K562 (cell line): ENCODE measurements around the gene ABCB4. TPM values are rescaled to one million over a fixed set of nuclear protein-coding genes. Genes with fewer than 3 reads are reported as not detected.

Experiments used
- ATAC-seq: fragments of 200-7000 bp; cut with Tn5 transposase; 3 replicates; pipeline ENCODE4 v1.9.1; 2020; ENCODE audit warnings: moderate library complexity
- BruUV-seq: library from RNA; stranded (reverse); fragments of 400-500 nt; replicated peaks from 2 replicates; lab custom pipeline; 2021; lab: Mats Ljungman, UMichigan
- CTCF ChIA-PET: fragments of 300-600 bp; formaldehyde crosslinking; extraction: SDS; loops from one replicate; lab custom pipeline; 2021; ENCODE audit warnings: low intra/inter-chr PET ratio; lab: Yijun Ruan, JAX
- POLR2A ChIA-PET: fragments of 300-600, 350-650 bp; sonication (Branson Sonifier 250); formaldehyde crosslinking; extraction: SDS; loops from one replicate; lab custom pipeline; 2021; ENCODE audit warnings: antibody characterized with exemption, inconsistent platforms; lab: Yijun Ruan, JAX
- DNase-seq, 4 experiments: peaks; one replicate each; pipeline versions ENCODE4 v3.0.0 to v3.0.0-alpha.2; 2011 to 2018; ENCODE audit warnings: low spot score in 3 of 4, mixed read lengths in 3 of 4; ENCODE audit errors: extremely low read depth in 1 of 4
- FAIRE-seq: peaks from 2 replicates; lab custom pipeline; 2011; peaks lifted over from hg19 to GRCh38; lab: Jason Lieb, UNC
- H2AFZ ChIP-seq: 2 replicates; pipeline ENCODE4 v1.6.0; 2011; ENCODE audit warnings: low read depth, low read length, control low read depth, inconsistent platforms
- H3K27ac ChIP-seq: fragments of 200-600 bp; 3 replicates; pipeline ENCODE4 v1.8.0; 2011; ENCODE audit warnings: low read depth, mild to moderate bottlenecking, control low read depth, inconsistent platforms, low read length, moderate library complexity, mixed read lengths; ENCODE audit errors: extremely low read depth
- H3K27me3 ChIP-seq, 2 experiments: fragments of 300-600 bp in 1 of 2; 2 replicates in 1 of 2; 3 replicates in 1 of 2; pipeline versions ENCODE4 v1.6.0 to v1.8.0; 2011; ENCODE audit warnings: inconsistent platforms in 2 of 2, low read length in 2 of 2, mild to moderate bottlenecking in 1 of 2, mixed read lengths in 1 of 2, moderate library complexity in 1 of 2; ENCODE audit not compliant: control insufficient read depth in 2 of 2, insufficient read depth in 2 of 2
- H3K36me3 ChIP-seq: fragments of 300-600 bp; 3 replicates; pipeline ENCODE4 v1.8.0; 2011; ENCODE audit warnings: mild to moderate bottlenecking, low read length, inconsistent platforms; ENCODE audit not compliant: control insufficient read depth, insufficient read depth
- H3K4me1 ChIP-seq, 2 experiments: fragments of 200-600 bp in 1 of 2; replicated peaks in 1 of 2; 2 replicates in 1 of 2; 3 replicates in 1 of 2; pipeline versions ENCODE4 v1.5.1 to v1.8.0; 2011; ENCODE audit warnings: inconsistent platforms in 2 of 2, low read length in 2 of 2, mild to moderate bottlenecking in 1 of 2, mixed read lengths in 1 of 2, moderate library complexity in 1 of 2; ENCODE audit not compliant: control insufficient read depth in 2 of 2, insufficient read depth in 2 of 2
- H3K4me2 ChIP-seq: 2 replicates; pipeline ENCODE4 v1.6.1; 2011; ENCODE audit warnings: low read length, control low read depth, inconsistent platforms, mixed read lengths; ENCODE audit not compliant: insufficient read depth
- H3K4me3 ChIP-seq: fragments of 200-600 bp; sonication (generic), shearing (Covaris generic); 2 replicates; pipeline ENCODE4 v1.5.1; 2016; ENCODE audit warnings: control low read depth, inconsistent platforms
- H3K79me2 ChIP-seq: fragments of 200-600 bp; 3 replicates; pipeline ENCODE4 v1.8.0; 2011; ENCODE audit warnings: low read length, inconsistent platforms; ENCODE audit not compliant: control insufficient read depth, insufficient read depth
- H3K9ac ChIP-seq, 2 experiments: 2 replicates each; pipeline versions ENCODE4 v1.6.0 to v1.6.1; 2011; ENCODE audit warnings: low read depth in 2 of 2, low read length in 2 of 2, control low read depth in 1 of 2, inconsistent platforms in 1 of 2, mild to moderate bottlenecking in 1 of 2, mixed read lengths in 1 of 2; ENCODE audit not compliant: insufficient read depth in 1 of 2
- H3K9me1 ChIP-seq: one replicate; pipeline ENCODE4 v1.6.0; 2011; ENCODE audit warnings: inconsistent platforms, mild to moderate bottlenecking, low read length, moderate library complexity; ENCODE audit not compliant: control insufficient read depth, insufficient read depth
- H3K9me3 ChIP-seq: replicated peaks from 2 replicates; pipeline ENCODE4 v1.5.1; 2011; ENCODE audit warnings: low read depth, low read length, inconsistent platforms; ENCODE audit not compliant: control insufficient read depth, insufficient read depth
- H4K20me1 ChIP-seq: replicated peaks from 2 replicates; pipeline ENCODE4 v1.6.1; 2011; ENCODE audit warnings: low read length, inconsistent platforms, mixed read lengths; ENCODE audit not compliant: control insufficient read depth, insufficient read depth
- ADNP ChIP-seq: fragments of 200-800 bp; sonication (Bioruptor generic); IDR thresholded peaks from 2 replicates; pipeline ENCODE4 v1.6.1; 2016; ENCODE audit warnings: missing genetic modification characterization, missing compliant biosample characterization
- CEBPB ChIP-seq: fragments of 450-650 bp; IDR thresholded peaks from 2 replicates; pipeline ENCODE4 v1.6.1; 2016; ENCODE audit warnings: missing genetic modification characterization, missing compliant biosample characterization
- ELF2 ChIP-seq: fragments of 250-450 bp; sonication (Bioruptor Pico); IDR thresholded peaks from 2 replicates; pipeline ENCODE4 v1.5.0; 2021; ENCODE audit warnings: mild to moderate bottlenecking
- HDGF ChIP-seq: fragments of 450-650 bp; IDR thresholded peaks from 2 replicates; pipeline ENCODE4 v1.6.1; 2016
- KDM1A ChIP-seq, 2 experiments: fragments of 450-650 bp; IDR thresholded peaks; 2 replicates each; pipeline ENCODE4 v1.6.1; 2016; ENCODE audit warnings: mild to moderate bottlenecking in 2 of 2
- KLF1 ChIP-seq: fragments of 450-650 bp; IDR thresholded peaks from 2 replicates; pipeline ENCODE4 v1.6.1; 2016; ENCODE audit warnings: missing genetic modification characterization, missing compliant biosample characterization
- MAFK ChIP-seq: IDR thresholded peaks from 2 replicates; pipeline ENCODE4 v1.6.1; 2011; ENCODE audit warnings: low read length, improper control_type of control experiment
- MTA2 ChIP-seq: fragments of 450-650 bp; IDR thresholded peaks from 2 replicates; pipeline ENCODE4 v1.6.1; 2016; ENCODE audit warnings: low read depth
- RBM17 ChIP-seq: fragments of 200-400 bp; formaldehyde crosslinking; IDR thresholded peaks from 2 replicates; pipeline ENCODE4 v1.6.1; 2017; ENCODE audit warnings: low read depth, mild to moderate bottlenecking, low read length, borderline replicate concordance
- ZFP30 ChIP-seq: fragments of 250-450 bp; sonication (Bioruptor Pico); IDR thresholded peaks from 2 replicates; pipeline ENCODE4 v1.8.0; 2022; ENCODE audit warnings: moderate library complexity, mild to moderate bottlenecking, inconsistent platforms, borderline replicate concordance
- ZFPM2 ChIP-seq: fragments of 250-450 bp; sonication (Bioruptor Pico); IDR thresholded peaks from 2 replicates; pipeline ENCODE4 v1.5.1; 2022; ENCODE audit warnings: mild to moderate bottlenecking
- ZNF146 ChIP-seq: IDR thresholded peaks from one replicate; pipeline ENCODE4 v1.6.1; 2018; ENCODE audit warnings: missing compliant biosample characterization; ENCODE audit not compliant: unreplicated experiment
- ZNF263 ChIP-seq: sonication (generic); formaldehyde crosslinking; IDR thresholded peaks from 2 replicates; pipeline ENCODE4 v1.8.0; 2022; ENCODE audit warnings: mild to moderate bottlenecking, missing genetic modification reagents, borderline replicate concordance
- ZNF830 ChIP-seq: fragments of 250-450 bp; sonication (Bioruptor Pico); IDR thresholded peaks from 2 replicates; pipeline ENCODE4 v1.5.0; 2021; ENCODE audit warnings: mild to moderate bottlenecking
- WGBS: fragments of 100-300 bp; shearing (Covaris generic); methylation state at CpG from one replicate; pipeline ENCODE4 v1.1.6; 2016; ENCODE audit warnings: low coverage, mixed read lengths; ENCODE audit not compliant: insufficient coverage; ENCODE audit errors: missing lambda C conversion rate; 5-methylcytosine and 5-hydroxymethylcytosine counted together
- in situ Hi-C: fragments of 300-500 bp; cut with MboI; formaldehyde crosslinking; loops from 4 replicates; pipeline ENCODE4 v1.15.0; 2018; ENCODE audit warnings: inconsistent platforms, mixed read lengths
- intact Hi-C: fragments of 100-400 bp; cut with micrococcal nuclease; formaldehyde crosslinking; loops from 2 replicates; pipeline ENCODE4 v1.14.2; 2022
- polyA plus RNA-seq, 8 experiments: library from polyadenylated mRNA; depleted of rRNA in 4 of 8; stranded (reverse) in 5 of 8; unstranded in 3 of 8; fragments of >200 nt; fragmentation: Nextera tagmentation in 2 of 8; fragmentation: Illumina TruSeq in 1 of 8; extraction: Ambion mirVana in 2 of 8; extraction: Trizol in 1 of 8; gene quantifications; 2 replicates each; pipeline versions ENCODE4 v1.2.1 to v1.2.3, GENCODE V29; 2011 to 2014; ENCODE audit warnings: inconsistent platforms in 1 of 8, missing spikeins in 1 of 8
- total RNA-seq, 7 experiments: library from RNA; depleted of rRNA in 6 of 7; stranded (reverse); fragments of >200 nt in 6 of 7; fragmentation: Illumina TruSeq in 2 of 7; extraction: Trizol in 2 of 7; gene quantifications; 2 replicates each; pipeline versions ENCODE4 v1.2.1 to v1.2.3, GENCODE V29; 2011 to 2021; ENCODE audit warnings: low replicate concordance in 1 of 7
- TF ChIP-seq, protein P1 (sequence below): sonication (generic); formaldehyde crosslinking; IDR thresholded peaks from 2 replicates; pipeline ENCODE4 v1.8.0; 2022; ENCODE audit warnings: mild to moderate bottlenecking, missing genetic modification reagents
- TF ChIP-seq, protein P2 (sequence below), 2 experiments: fragments of 450-650 bp in 1 of 2; sonication (generic) in 1 of 2; formaldehyde crosslinking in 1 of 2; IDR thresholded peaks in 1 of 2; conservative IDR thresholded peaks in 1 of 2; 2 replicates each; pipeline versions ENCODE4 v1.6.1 to v1.8.1; 2016 to 2023; ENCODE audit warnings: mild to moderate bottlenecking in 2 of 2, moderate library complexity in 2 of 2, inconsistent platforms in 1 of 2, missing genetic modification reagents in 1 of 2
- TF ChIP-seq, protein P3 (sequence below), 2 experiments: IDR thresholded peaks; 2 replicates each; pipeline ENCODE4 v1.6.1; 2012; ENCODE audit warnings: improper control_type of control experiment in 2 of 2, low read depth in 2 of 2, low read length in 2 of 2, borderline replicate concordance in 1 of 2

Gene ABCB4
- total and polyA plus RNA-seq, 9 of the 15 experiments (the other 6 are each of a cell fraction or from before 2014, with no cell fraction given): 0.06 to 0.73 (median 0.40) TPM

DNA sequence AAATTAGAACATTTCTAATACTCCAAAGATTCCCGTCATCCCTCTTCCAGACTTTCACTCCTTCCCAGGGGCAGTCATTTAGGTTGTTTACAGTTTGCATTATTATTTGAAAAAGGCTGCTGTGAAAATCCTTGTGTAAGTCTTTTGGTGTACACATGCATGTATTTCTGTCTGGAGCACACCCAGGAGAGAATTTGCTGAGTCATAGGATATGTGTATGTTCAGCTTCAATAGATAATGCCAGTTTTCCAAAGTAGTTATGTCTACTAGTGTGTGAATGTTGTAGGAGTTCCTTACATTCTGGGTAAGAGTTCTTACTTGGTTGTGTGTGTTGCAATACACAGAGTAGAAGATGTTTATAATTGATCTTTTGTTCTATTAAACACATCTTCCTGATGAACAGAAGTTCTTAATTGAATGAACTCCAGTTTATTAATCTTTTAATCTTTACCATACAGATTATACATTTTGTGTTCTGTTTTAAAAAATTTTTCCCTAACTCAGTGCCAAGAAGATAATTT lies 104.8 kb downstream of the ABCB4 start:
- in situ Hi-C loops: no loop called here
- no peak for TF ChIP-seq ZNF146 (CRISPR knock-in tag)
- TF ChIP-seq HDGF: no peak
- no peak for TF ChIP-seq MTA2
- TF ChIP-seq CEBPB (tag): peak; percentile 81
- TF ChIP-seq, protein P1, sequence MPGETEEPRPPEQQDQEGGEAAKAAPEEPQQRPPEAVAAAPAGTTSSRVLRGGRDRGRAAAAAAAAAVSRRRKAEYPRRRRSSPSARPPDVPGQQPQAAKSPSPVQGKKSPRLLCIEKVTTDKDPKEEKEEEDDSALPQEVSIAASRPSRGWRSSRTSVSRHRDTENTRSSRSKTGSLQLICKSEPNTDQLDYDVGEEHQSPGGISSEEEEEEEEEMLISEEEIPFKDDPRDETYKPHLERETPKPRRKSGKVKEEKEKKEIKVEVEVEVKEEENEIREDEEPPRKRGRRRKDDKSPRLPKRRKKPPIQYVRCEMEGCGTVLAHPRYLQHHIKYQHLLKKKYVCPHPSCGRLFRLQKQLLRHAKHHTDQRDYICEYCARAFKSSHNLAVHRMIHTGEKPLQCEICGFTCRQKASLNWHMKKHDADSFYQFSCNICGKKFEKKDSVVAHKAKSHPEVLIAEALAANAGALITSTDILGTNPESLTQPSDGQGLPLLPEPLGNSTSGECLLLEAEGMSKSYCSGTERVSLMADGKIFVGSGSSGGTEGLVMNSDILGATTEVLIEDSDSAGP (CRISPR knock-in tag): no peak
- no peak for TF ChIP-seq ADNP
- no peak for TF ChIP-seq ZNF830
- TF ChIP-seq, protein P2, sequence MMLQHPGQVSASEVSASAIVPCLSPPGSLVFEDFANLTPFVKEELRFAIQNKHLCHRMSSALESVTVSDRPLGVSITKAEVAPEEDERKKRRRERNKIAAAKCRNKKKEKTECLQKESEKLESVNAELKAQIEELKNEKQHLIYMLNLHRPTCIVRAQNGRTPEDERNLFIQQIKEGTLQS (IDR thresholded peaks at IDR 0.05): no peak; the same call in 1 of the 2 replicates
- TF ChIP-seq, protein P2 (CRISPR knock-in tag; conservative IDR thresholded peaks at IDR 0.05): no peak
- TF ChIP-seq, protein P3, sequence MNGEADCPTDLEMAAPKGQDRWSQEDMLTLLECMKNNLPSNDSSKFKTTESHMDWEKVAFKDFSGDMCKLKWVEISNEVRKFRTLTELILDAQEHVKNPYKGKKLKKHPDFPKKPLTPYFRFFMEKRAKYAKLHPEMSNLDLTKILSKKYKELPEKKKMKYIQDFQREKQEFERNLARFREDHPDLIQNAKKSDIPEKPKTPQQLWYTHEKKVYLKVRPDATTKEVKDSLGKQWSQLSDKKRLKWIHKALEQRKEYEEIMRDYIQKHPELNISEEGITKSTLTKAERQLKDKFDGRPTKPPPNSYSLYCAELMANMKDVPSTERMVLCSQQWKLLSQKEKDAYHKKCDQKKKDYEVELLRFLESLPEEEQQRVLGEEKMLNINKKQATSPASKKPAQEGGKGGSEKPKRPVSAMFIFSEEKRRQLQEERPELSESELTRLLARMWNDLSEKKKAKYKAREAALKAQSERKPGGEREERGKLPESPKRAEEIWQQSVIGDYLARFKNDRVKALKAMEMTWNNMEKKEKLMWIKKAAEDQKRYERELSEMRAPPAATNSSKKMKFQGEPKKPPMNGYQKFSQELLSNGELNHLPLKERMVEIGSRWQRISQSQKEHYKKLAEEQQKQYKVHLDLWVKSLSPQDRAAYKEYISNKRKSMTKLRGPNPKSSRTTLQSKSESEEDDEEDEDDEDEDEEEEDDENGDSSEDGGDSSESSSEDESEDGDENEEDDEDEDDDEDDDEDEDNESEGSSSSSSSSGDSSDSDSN (IDR thresholded peaks at IDR 0.05; ENCODE audit: borderline replicate concordance in 1 of 2, low read depth in 2 of 2, low read length in 2 of 2): no peak
- TF ChIP-seq ZFP30 (CRISPR knock-in tag): no peak
- TF ChIP-seq RBM17: no peak
- peak; percentile 98 for TF ChIP-seq MAFK
- TF ChIP-seq ZFPM2 (CRISPR knock-in tag): no peak
- no peak for TF ChIP-seq ZNF263
- TF ChIP-seq KDM1A (IDR thresholded peaks at IDR 0.05): peak in 1 of 2 experiments; percentile 95; a peak in 2 of 4 replicates
- no peak for TF ChIP-seq ELF2 (CRISPR knock-in tag)
- no peak for TF ChIP-seq KLF1 (tag)

More for the DNA sequence above, 104.8 kb downstream of the ABCB4 start:
- Histone ChIP-seq H2AFZ (peak overlapping the region; percentile 23; the same call in 1 of the 2 replicates), H3K9me3 (no peaks in the 10 kb centered on the region), H3K4me2 (no peak overlapping the region), H3K9me1 (no peaks in the 10 kb centered on the region), H3K27ac (no peak overlapping the region), H3K4me1 (peaks cover 0 to 12% of the 10 kb centered on the region in 2 experiments; a peak in 3 of 5 replicates), H3K36me3 (no peaks in the 10 kb centered on the region), H3K27me3 (no peaks in the 10 kb centered on the region), H4K20me1 (no peaks in the 10 kb centered on the region), H3K4me3 (no peak overlapping the region), H3K9ac (no peak overlapping the region), H3K79me2 (no peaks in the 10 kb centered on the region)
- WGBS: 62% methylated on average over 1 of the region's 1 CpG
- intact Hi-C loops: no loop called here
- BruUV-seq: no TSS peak
- ChIA-PET CTCF (no interaction called here), POLR2A (interaction anchor here (2.3 kb wide), 1 partner anchor 9 kb away, joined by 6 read pairs; no protein-coding TSS in a partner anchor)
- DNase-seq (peak in 2 of 4 experiments; percentile 36 to 59), ATAC-seq (peak; percentile 80), FAIRE-seq (peak; percentile 74)
